ENCODE results near the gene PNKD.

- TF ChIP-seq CTCF (IDR thresholded peaks at IDR 0.05) (no peak), POLR2A (IDR thresholded peaks at IDR 0.05) (no peak)
These were observed 74.6 kb downstream of the PNKD start for GRCh38 chr2:218344755-218345417.
